ENCODE measurements around the gene FMNL2.

Gene FMNL2

GRCh38 chr2:152400607-152401214 lies 65.7 kb downstream of the FMNL2 start:
- no peak for DNase-seq (ENCODE audit: extremely low read depth in 1 of 2, low read depth in 1 of 2)

GRCh38 chr2:152402780-152403759 lies 68.1 kb downstream of the FMNL2 start:
- DNase-seq (ENCODE audit: extremely low read depth in 1 of 2, low read depth in 1 of 2), result no peak

- DNase-seq (ENCODE audit: extremely low read depth in 1 of 2, low read depth in 1 of 2), result no peak
Observed at GRCh38 chr2:152405206-152406118, 70.5 kb downstream of the FMNL2 start.

GRCh38 chr2:152406119-152406835 lies 71.3 kb downstream of the FMNL2 start:
- DNase-seq (ENCODE audit: extremely low read depth in 1 of 2, low read depth in 1 of 2), result no peak

- no peak for DNase-seq (ENCODE audit: extremely low read depth in 1 of 2, low read depth in 1 of 2)
Observed at GRCh38 chr2:152406836-152407161, 71.8 kb downstream of the FMNL2 start.

- DNase-seq (ENCODE audit: extremely low read depth in 1 of 2, low read depth in 1 of 2), result no peak
Observed at GRCh38 chr2:152407204-152407721, 72.3 kb downstream of the FMNL2 start.

GRCh38 chr2:152407806-152408205 lies 72.8 kb downstream of the FMNL2 start:
- DNase-seq (ENCODE audit: extremely low read depth in 1 of 2, low read depth in 1 of 2), result no peak

GRCh38 chr2:152408254-152408653 lies 73.3 kb downstream of the FMNL2 start:
- DNase-seq (ENCODE audit: extremely low read depth in 1 of 2, low read depth in 1 of 2), result no peak

GRCh38 chr2:152409386-152410164 lies 74.6 kb downstream of the FMNL2 start:
- no peak for DNase-seq (ENCODE audit: extremely low read depth in 1 of 2, low read depth in 1 of 2)

- DNase-seq (ENCODE audit: extremely low read depth in 1 of 2, low read depth in 1 of 2), result no peak
Observed at GRCh38 chr2:152410165-152410597, 75.2 kb downstream of the FMNL2 start.

- DNase-seq (ENCODE audit: extremely low read depth in 1 of 2, low read depth in 1 of 2), result no peak
Observed at GRCh38 chr2:152411154-152411553, 76.2 kb downstream of the FMNL2 start.

GRCh38 chr2:152413228-152414030 lies 78.5 kb downstream of the FMNL2 start:
- no peak for DNase-seq (ENCODE audit: extremely low read depth in 1 of 2, low read depth in 1 of 2)

- no peak for DNase-seq (ENCODE audit: extremely low read depth in 1 of 2, low read depth in 1 of 2)
Observed at GRCh38 chr2:152415231-152415642, 80.3 kb downstream of the FMNL2 start.

- DNase-seq (ENCODE audit: extremely low read depth in 1 of 2, low read depth in 1 of 2), result no peak
Observed at GRCh38 chr2:152415796-152416195, 80.8 kb downstream of the FMNL2 start.

GRCh38 chr2:152418688-152419087 lies 83.7 kb downstream of the FMNL2 start:
- no peak for DNase-seq (ENCODE audit: extremely low read depth in 1 of 2, low read depth in 1 of 2)

GRCh38 chr2:152419944-152420343 lies 85.0 kb downstream of the FMNL2 start:
- DNase-seq (ENCODE audit: extremely low read depth in 1 of 2, low read depth in 1 of 2), result no peak

GRCh38 chr2:152420363-152420762 lies 85.4 kb downstream of the FMNL2 start:
- no peak for DNase-seq (ENCODE audit: extremely low read depth in 1 of 2, low read depth in 1 of 2)

- no peak for DNase-seq (ENCODE audit: extremely low read depth in 1 of 2, low read depth in 1 of 2)
Observed at GRCh38 chr2:152420936-152421335, 86.0 kb downstream of the FMNL2 start.
